HUES48 (cell line): ENCODE data around the gene COL24A1.

ENCODE experiments used
- H3K27ac ChIP-seq: one replicate; pipeline ENCODE4 v1.7.0; 2013; ENCODE audit warnings: low read depth, low read length, inconsistent platforms
- H3K27me3 ChIP-seq: 2 replicates; pipeline ENCODE4 v1.6.1; 2013; ENCODE audit warnings: mild to moderate bottlenecking, low read length; ENCODE audit not compliant: control insufficient read depth, insufficient read depth
- H3K36me3 ChIP-seq: 2 replicates; pipeline ENCODE4 v1.6.1; 2013; ENCODE audit warnings: low read length; ENCODE audit not compliant: control insufficient read depth, insufficient read depth
- H3K4me1 ChIP-seq: 2 replicates; pipeline ENCODE4 v1.6.1; 2013; ENCODE audit warnings: mild to moderate bottlenecking, low read length; ENCODE audit not compliant: control insufficient read depth, insufficient read depth
- H3K4me3 ChIP-seq: 2 replicates; pipeline ENCODE4 v1.5.1; 2013; ENCODE audit warnings: mild to moderate bottlenecking, low read depth, low read length
- H3K9ac ChIP-seq: 2 replicates; pipeline ENCODE4 v1.6.1; 2013; ENCODE audit warnings: mild to moderate bottlenecking, low read depth, low read length, moderate library complexity
- H3K9me3 ChIP-seq: 2 replicates; pipeline ENCODE4 v1.6.1; 2013; ENCODE audit warnings: low read length; ENCODE audit not compliant: control insufficient read depth, insufficient read depth

Gene COL24A1

GRCh38 chr1:86190873-86191272, 34.3 kb upstream of the COL24A1 start:
- H3K27ac ChIP-seq: no peak overlapping the region
- H3K36me3 ChIP-seq: no peaks in the 10 kb centered on the region
- H3K4me1 ChIP-seq: peaks cover 23% of the 10 kb centered on the region
- H3K9ac ChIP-seq: no peak overlapping the region
- H3K4me3 ChIP-seq: no peak overlapping the region
- no peaks in the 10 kb centered on the region for H3K9me3 ChIP-seq
- no peaks in the 10 kb centered on the region for H3K27me3 ChIP-seq

- Histone ChIP-seq H3K9ac (no peak overlapping the region), H3K27me3 (no peaks in the 10 kb centered on the region), H3K27ac (no peak overlapping the region), H3K36me3 (no peaks in the 10 kb centered on the region), H3K4me1 (no peaks in the 10 kb centered on the region), H3K9me3 (no peaks in the 10 kb centered on the region), H3K4me3 (no peak overlapping the region)
Observed at GRCh38 chr1:86184426-86184825, 27.9 kb upstream of the COL24A1 start.

GRCh38 chr1:86183810-86184209, 27.2 kb upstream of the COL24A1 start:
- no peaks in the 10 kb centered on the region for H3K4me1 ChIP-seq
- H3K9ac ChIP-seq: no peak overlapping the region
- no peaks in the 10 kb centered on the region for H3K27me3 ChIP-seq
- no peaks in the 10 kb centered on the region for H3K9me3 ChIP-seq
- H3K27ac ChIP-seq: no peak overlapping the region
- no peaks in the 10 kb centered on the region for H3K36me3 ChIP-seq
- no peak overlapping the region for H3K4me3 ChIP-seq

- Histone ChIP-seq H3K9ac (no peak overlapping the region), H3K36me3 (no peaks in the 10 kb centered on the region), H3K9me3 (no peaks in the 10 kb centered on the region), H3K4me1 (no peaks in the 10 kb centered on the region), H3K27ac (no peak overlapping the region), H3K27me3 (no peaks in the 10 kb centered on the region), H3K4me3 (no peak overlapping the region)
Observed at GRCh38 chr1:86176226-86176625, 19.7 kb upstream of the COL24A1 start.

- Histone ChIP-seq H3K9me3 (no peaks in the 10 kb centered on the region), H3K9ac (no peak overlapping the region), H3K27ac (no peak overlapping the region), H3K4me3 (no peak overlapping the region), H3K27me3 (no peaks in the 10 kb centered on the region), H3K4me1 (no peaks in the 10 kb centered on the region), H3K36me3 (no peaks in the 10 kb centered on the region)
Observed at GRCh38 chr1:86175756-86176155, 19.2 kb upstream of the COL24A1 start.

- H3K36me3 ChIP-seq: no peaks in the 10 kb centered on the region
- no peak overlapping the region for H3K27ac ChIP-seq
- H3K9me3 ChIP-seq: no peaks in the 10 kb centered on the region
- H3K4me1 ChIP-seq: no peaks in the 10 kb centered on the region
- no peaks in the 10 kb centered on the region for H3K27me3 ChIP-seq
- no peak overlapping the region for H3K4me3 ChIP-seq
- H3K9ac ChIP-seq: no peak overlapping the region
Observed at GRCh38 chr1:86169625-86170024, 13.1 kb upstream of the COL24A1 start.

- peaks cover 14% of the 10 kb centered on the region for H3K4me1 ChIP-seq
- H3K9me3 ChIP-seq: no peaks in the 10 kb centered on the region
- H3K9ac ChIP-seq: no peak overlapping the region
- peaks cover 31% of the 10 kb centered on the region for H3K27me3 ChIP-seq
- H3K36me3 ChIP-seq: no peaks in the 10 kb centered on the region
- no peak overlapping the region for H3K27ac ChIP-seq
- no peak overlapping the region for H3K4me3 ChIP-seq
Observed at GRCh38 chr1:86159800-86160199, 3.2 kb upstream of the COL24A1 start.

- Histone ChIP-seq H3K27ac (no peak overlapping the region), H3K36me3 (no peaks in the 10 kb centered on the region), H3K27me3 (peaks cover 48% of the 10 kb centered on the region), H3K9ac (no peak overlapping the region), H3K4me3 (peak overlapping the region; percentile 68), H3K9me3 (no peaks in the 10 kb centered on the region), H3K4me1 (peaks cover 19% of the 10 kb centered on the region)
Observed at GRCh38 chr1:86155807-86156565, 586 bp downstream of the COL24A1 start.

- Histone ChIP-seq H3K4me3 (peak overlapping the region; percentile 68), H3K9me3 (no peaks in the 10 kb centered on the region), H3K27me3 (peaks cover 48% of the 10 kb centered on the region), H3K4me1 (peaks cover 19% of the 10 kb centered on the region), H3K27ac (no peak overlapping the region), H3K9ac (no peak overlapping the region), H3K36me3 (no peaks in the 10 kb centered on the region)
Observed at GRCh38 chr1:86155051-86155806, 1.3 kb downstream of the COL24A1 start.

- H3K27ac ChIP-seq: no peak overlapping the region
- H3K4me1 ChIP-seq: peaks cover 19% of the 10 kb centered on the region
- no peaks in the 10 kb centered on the region for H3K9me3 ChIP-seq
- H3K27me3 ChIP-seq: peaks cover 48% of the 10 kb centered on the region
- H3K36me3 ChIP-seq: no peaks in the 10 kb centered on the region
- peak overlapping the region; percentile 68 for H3K4me3 ChIP-seq
- H3K9ac ChIP-seq: no peak overlapping the region
Observed at GRCh38 chr1:86154571-86155050, 2.0 kb downstream of the COL24A1 start.

GRCh38 chr1:86153836-86154235, 2.7 kb downstream of the COL24A1 start:
- peaks cover 19% of the 10 kb centered on the region for H3K4me1 ChIP-seq
- no peak overlapping the region for H3K9ac ChIP-seq
- no peaks in the 10 kb centered on the region for H3K9me3 ChIP-seq
- no peak overlapping the region for H3K27ac ChIP-seq
- peaks cover 48% of the 10 kb centered on the region for H3K27me3 ChIP-seq
- H3K36me3 ChIP-seq: no peaks in the 10 kb centered on the region
- H3K4me3 ChIP-seq: no peak overlapping the region
